Cardiac muscle cell (in vitro differentiated cells and primary cell): ENCODE results near the gene KLHL12. TPM values are rescaled to one million over a fixed set of nuclear protein-coding genes. Genes with fewer than 3 reads are reported as not detected.

Experiments used
- DNase-seq, 2 donors: peaks; one replicate each; pipeline versions ENCODE4 v3.0.0 to v3.0.0-alpha.2; 2010 to 2017; ENCODE audit warnings: low read depth in 1 of 2, low spot score in 1 of 2
- H3K27ac ChIP-seq: fragments of 200-600 bp; sonication (generic); 2 replicates; pipeline ENCODE4 v1.5.1; 2016
- H3K27me3 ChIP-seq: fragments of 200-600 bp; sonication (generic); 2 replicates; pipeline ENCODE4 v1.6.0; 2016; ENCODE audit warnings: control low read depth
- H3K36me3 ChIP-seq: fragments of 200-600 bp; sonication (generic); 2 replicates; pipeline ENCODE4 v1.5.1; 2016; ENCODE audit warnings: control low read depth
- H3K4me1 ChIP-seq: fragments of 200-600 bp; sonication (generic); 2 replicates; pipeline ENCODE4 v1.8.1; 2017; ENCODE audit warnings: low read depth, mild to moderate bottlenecking, mixed run types
- H3K4me3 ChIP-seq: fragments of 200-600 bp; sonication (generic); 2 replicates; pipeline ENCODE4 v1.5.1; 2016; ENCODE audit warnings: mild to moderate bottlenecking
- H3K9me3 ChIP-seq: fragments of 200-600 bp; sonication (generic); 2 replicates; pipeline ENCODE4 v1.5.1; 2017; ENCODE audit warnings: low read depth, mild to moderate bottlenecking, control low read depth
- CTCF ChIP-seq: IDR thresholded peaks from 2 replicates; pipeline ENCODE4 v1.5.1; 2012; ENCODE audit warnings: low read depth, mild to moderate bottlenecking, low read length
- polyA plus RNA-seq: library from polyadenylated mRNA; unstranded; fragments of >200 nt; fragmentation: Nextera tagmentation; extraction: Ambion mirVana; gene quantifications from 2 replicates; pipeline ENCODE4 v1.2.1, GENCODE V29; 2016
- total RNA-seq: library from RNA; depleted of rRNA; stranded (reverse); fragments of >200 nt; gene quantifications from 2 replicates; pipeline ENCODE4 v1.2.3, GENCODE V29; 2016

The KLHL12 gene
- total and polyA plus RNA-seq, 2 experiments from 2014 or later = 24.4 to 42.0 TPM

- no peaks in the 10 kb centered on the region for H3K27me3 ChIP-seq
- no peak for DNase-seq
- H3K27ac ChIP-seq = no peak overlapping the region
- H3K4me3 ChIP-seq = no peak overlapping the region
- H3K36me3 ChIP-seq = peaks cover 3% of the 10 kb centered on the region
- no peak for TF ChIP-seq CTCF
- peaks cover 10% of the 10 kb centered on the region for H3K4me1 ChIP-seq
- H3K9me3 ChIP-seq = no peaks in the 10 kb centered on the region
Observed at GRCh38 chr1:202961220-202961880, 34.3 kb upstream of the KLHL12 start.

GRCh38 chr1:202959276-202959620 lies 32.2 kb upstream of the KLHL12 start:
- no peaks in the 10 kb centered on the region for H3K9me3 ChIP-seq
- H3K4me1 ChIP-seq = peaks cover 10% of the 10 kb centered on the region
- DNase-seq = no peak
- TF ChIP-seq CTCF = no peak
- H3K27me3 ChIP-seq = no peaks in the 10 kb centered on the region
- peaks cover 3% of the 10 kb centered on the region for H3K36me3 ChIP-seq
- H3K27ac ChIP-seq = no peak overlapping the region
- no peak overlapping the region for H3K4me3 ChIP-seq

GRCh38 chr1:202958544-202959275 lies 31.7 kb upstream of the KLHL12 start:
- H3K27me3 ChIP-seq = no peaks in the 10 kb centered on the region
- no peak for DNase-seq
- TF ChIP-seq CTCF = no peak
- H3K4me1 ChIP-seq = peaks cover 10% of the 10 kb centered on the region
- H3K36me3 ChIP-seq = peaks cover 3% of the 10 kb centered on the region
- H3K27ac ChIP-seq = peak overlapping the region; percentile 3
- H3K9me3 ChIP-seq = no peaks in the 10 kb centered on the region
- H3K4me3 ChIP-seq = peak overlapping the region; percentile 93

DNA sequence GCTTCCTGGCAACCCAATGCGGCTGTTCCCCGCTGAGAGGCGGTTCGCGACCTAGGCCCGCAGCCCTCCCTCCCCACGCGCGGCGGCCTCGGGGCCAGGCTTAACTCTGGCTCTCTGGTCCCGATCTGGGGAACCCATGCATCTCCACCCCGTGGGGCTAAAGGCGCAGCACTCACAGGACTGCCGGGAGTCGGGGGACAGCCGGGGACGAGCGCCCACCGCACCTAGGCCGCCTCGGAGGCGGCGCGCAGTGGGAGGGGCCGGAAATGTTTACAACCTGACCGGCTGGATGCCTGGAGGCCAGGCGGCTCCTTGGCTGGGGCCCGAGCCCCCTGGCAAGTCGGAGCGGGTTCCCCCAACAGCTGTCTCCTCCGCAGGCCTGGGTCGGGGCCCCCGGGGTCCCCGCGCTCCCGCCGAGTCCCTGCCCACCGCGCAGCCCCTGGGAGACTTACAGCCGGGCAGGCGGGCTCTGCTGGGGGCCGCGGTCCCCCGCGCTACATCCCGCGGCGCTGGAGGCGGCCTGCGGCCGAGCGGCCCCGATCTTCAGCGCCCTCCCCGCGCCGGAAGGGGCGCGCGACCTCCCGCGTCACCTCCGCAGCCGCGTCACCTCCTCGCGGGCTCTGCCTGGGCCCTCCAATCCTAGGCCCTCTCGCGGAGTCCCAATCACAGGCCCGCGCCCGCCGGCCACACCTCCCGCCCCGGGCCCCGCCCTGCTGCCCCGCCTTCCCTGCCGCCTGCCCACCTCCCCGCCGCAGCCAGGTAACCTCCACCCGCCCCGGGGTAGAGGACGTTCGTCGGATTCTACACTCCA lies 30.9 kb upstream of the KLHL12 start, which contains the start of gene ADIPOR1:
TSS of gene ADIPOR1 (minus strand) at position 580 of the 811 bp plus-strand sequence. CDS start 7,242 bp downstream, outside the sequence.
- Histone ChIP-seq H3K4me3 (peak within 1 kb of the TSS; percentile 93), H3K9me3 (no peaks in the 10 kb centered on the region), H3K27me3 (no peaks in the 10 kb centered on the region), H3K4me1 (peaks cover 10% of the 10 kb centered on the region), H3K27ac (peak within 1 kb of the TSS; percentile 91), H3K36me3 (peaks cover 3% of the 10 kb centered on the region)
- peak; percentile 87 to 93 for DNase-seq
- no peak for TF ChIP-seq CTCF

- no peak for DNase-seq
- Histone ChIP-seq H3K4me3 (peak overlapping the region; percentile 93), H3K4me1 (peaks cover 10% of the 10 kb centered on the region), H3K9me3 (no peaks in the 10 kb centered on the region), H3K36me3 (peaks cover 2% of the 10 kb centered on the region), H3K27me3 (no peaks in the 10 kb centered on the region), H3K27ac (no peak overlapping the region)
- no peak for TF ChIP-seq CTCF
Observed at GRCh38 chr1:202956969-202957368, 29.9 kb upstream of the KLHL12 start.
